SK-N-SH (cell line): ENCODE measurements around the gene RBM18. TPM values are rescaled to one million over a fixed set of nuclear protein-coding genes. Genes with fewer than 3 reads are reported as not detected.

Experiments used
- CTCF ChIA-PET: fragments of 300-600, 350-600 bp; formaldehyde crosslinking; extraction: SDS; loops from one replicate; lab custom pipeline; 2021; lab: Yijun Ruan, JAX
- POLR2A ChIA-PET: fragments of 350-600 bp; sonication (Branson Sonifier 250); formaldehyde crosslinking; extraction: SDS; loops from one replicate; lab custom pipeline; 2020; ENCODE audit warnings: antibody characterized with exemption, inconsistent platforms; lab: Yijun Ruan, JAX
- DNase-seq: peaks from one replicate; pipeline ENCODE4 v3.0.0; 2012
- H2AFZ ChIP-seq: fragments of 200-600 bp; sonication (generic); 2 replicates; pipeline ENCODE4 v1.8.1; 2016; ENCODE audit warnings: antibody characterized with exemption, mild to moderate bottlenecking, low read depth
- H3F3A ChIP-seq: fragments of 200-600 bp; sonication (generic); replicated peaks from 2 replicates; pipeline ENCODE3; 2016; ENCODE audit warnings: antibody characterized with exemption, mild to moderate bottlenecking; ENCODE audit not compliant: insufficient read depth
- H3K27ac ChIP-seq, 2 experiments: fragments of 200-500 bp in 1 of 2; fragments of 200-600 bp in 1 of 2; sonication (Bioruptor generic) in 1 of 2; sonication (generic), shearing (Covaris generic) in 1 of 2; 2 replicates each; pipeline versions ENCODE4 v1.5.1 to v1.6.1; 2014 to 2016; ENCODE audit warnings: low read depth in 2 of 2, inconsistent platforms in 1 of 2, low read length in 1 of 2, mild to moderate bottlenecking in 1 of 2, mixed read lengths in 1 of 2
- H3K27me3 ChIP-seq: fragments of 200-600 bp; sonication (generic), shearing (Covaris generic); 2 replicates; pipeline ENCODE4 v1.6.1; 2016; ENCODE audit warnings: mixed run types; ENCODE audit not compliant: insufficient read depth
- H3K36me3 ChIP-seq, 2 experiments: fragments of 200-500 bp in 1 of 2; fragments of 200-600 bp in 1 of 2; sonication (Bioruptor generic) in 1 of 2; sonication (generic) in 1 of 2; replicated peaks in 1 of 2; 2 replicates each; pipeline versions ENCODE3 to v1.5.1; 2014 to 2016; ENCODE audit warnings: low read length in 1 of 2, mild to moderate bottlenecking in 1 of 2; ENCODE audit not compliant: insufficient read depth in 2 of 2, control insufficient read depth in 1 of 2
- H3K4me1 ChIP-seq, 2 experiments: fragments of 200-500 bp in 1 of 2; fragments of 200-600 bp in 1 of 2; sonication (Bioruptor generic) in 1 of 2; sonication (generic), shearing (Covaris generic) in 1 of 2; 2 replicates each; pipeline versions ENCODE4 v1.5.1 to v1.6.1; 2014 to 2016; ENCODE audit warnings: low read depth in 1 of 2, low read length in 1 of 2, mixed run types in 1 of 2; ENCODE audit not compliant: insufficient read depth in 2 of 2, control insufficient read depth in 1 of 2
- H3K4me2 ChIP-seq: fragments of 200-600 bp; sonication (generic), shearing (Covaris generic); 2 replicates; pipeline ENCODE4 v1.6.1; 2017; ENCODE audit warnings: mixed run types
- H3K4me3 ChIP-seq, 2 experiments: fragments of 200-500 bp in 1 of 2; fragments of 200-600 bp in 1 of 2; sonication (Bioruptor generic) in 1 of 2; sonication (generic), shearing (Covaris generic) in 1 of 2; 2 replicates each; pipeline versions ENCODE4 v1.5.1 to v1.8.1; 2014 to 2016; ENCODE audit warnings: low read depth in 2 of 2, inconsistent platforms in 1 of 2, low read length in 1 of 2, mild to moderate bottlenecking in 1 of 2, mixed read lengths in 1 of 2, moderate library complexity in 1 of 2
- H3K79me2 ChIP-seq: fragments of 200-600 bp; sonication (generic); 2 replicates; pipeline ENCODE4 v1.8.1; 2017; ENCODE audit warnings: mild to moderate bottlenecking; ENCODE audit not compliant: insufficient read depth
- H3K9ac ChIP-seq: fragments of 200-600 bp; sonication (generic); 2 replicates; pipeline ENCODE4 v1.6.1; 2017; ENCODE audit warnings: mixed run types
- H3K9me2 ChIP-seq: fragments of 200-600 bp; sonication (generic); 2 replicates; pipeline ENCODE4 v1.6.1; 2017; ENCODE audit warnings: mixed run types
- H3K9me3 ChIP-seq: fragments of 200-600 bp; sonication (generic); 2 replicates; pipeline ENCODE4 v1.6.1; 2017; ENCODE audit warnings: mixed run types, mild to moderate bottlenecking, moderate library complexity
- H4K20me1 ChIP-seq: fragments of 200-600 bp; sonication (generic); 2 replicates; pipeline ENCODE4 v1.6.1; 2017; ENCODE audit warnings: mild to moderate bottlenecking, mixed run types; ENCODE audit not compliant: insufficient read depth
- CHD2 ChIP-seq: fragments of 150-350 bp; IDR thresholded peaks from 2 replicates; pipeline ENCODE4 v1.6.1; 2018; ENCODE audit warnings: low read length; ENCODE audit not compliant: partially characterized antibody
- ELF1 ChIP-seq: IDR thresholded peaks from 2 replicates; pipeline ENCODE4 v1.4.0; 2012
- EZH2phosphoT487 ChIP-seq: fragments of 200-600 bp; sonication (generic); IDR thresholded peaks from 2 replicates; pipeline ENCODE4 v1.6.1; 2017; ENCODE audit warnings: low read depth, mixed run types, mild to moderate bottlenecking, antibody characterized with exemption, moderate library complexity, borderline replicate concordance
- GATA2 ChIP-seq: sonication (generic); formaldehyde crosslinking; IDR thresholded peaks from 2 replicates; pipeline ENCODE4 v1.5.0; 2020; ENCODE audit warnings: mild to moderate bottlenecking, missing genetic modification reagents
- JUND ChIP-seq: IDR thresholded peaks from 2 replicates; pipeline ENCODE4 v1.4.0; 2012
- MAX ChIP-seq: IDR thresholded peaks from 2 replicates; pipeline ENCODE4 v1.4.0; 2012; ENCODE audit warnings: low read depth
- MEF2A ChIP-seq: IDR thresholded peaks from 2 replicates; pipeline ENCODE4 v1.4.0; 2012; ENCODE audit warnings: low read depth, borderline replicate concordance
- NFIC ChIP-seq: IDR thresholded peaks from 2 replicates; pipeline ENCODE4 v1.4.0; 2012; ENCODE audit warnings: borderline replicate concordance
- NRF1 ChIP-seq: IDR thresholded peaks from 2 replicates; pipeline ENCODE4 v1.6.1; 2012; ENCODE audit warnings: low read depth, mild to moderate bottlenecking, low read length
- POLR2AphosphoS5 ChIP-seq: IDR thresholded peaks from 2 replicates; pipeline ENCODE4 v1.6.1; 2012; ENCODE audit warnings: low read depth, low read length
- RAD21 ChIP-seq: IDR thresholded peaks from 2 replicates; pipeline ENCODE4 v1.6.1; 2012; ENCODE audit warnings: mild to moderate bottlenecking, low read length
- RCOR1 ChIP-seq: fragments of 150-350 bp; IDR thresholded peaks from 2 replicates; pipeline ENCODE4 v1.6.1; 2017; ENCODE audit warnings: antibody characterized with exemption, low read length
- RFX5 ChIP-seq: IDR thresholded peaks from 2 replicates; pipeline ENCODE4 v1.6.1; 2012; ENCODE audit warnings: mild to moderate bottlenecking, improper control_type of control experiment, low read length
- SMC3 ChIP-seq: IDR thresholded peaks from 2 replicates; pipeline ENCODE4 v1.6.1; 2012; ENCODE audit warnings: low read depth, low read length, improper control_type of control experiment
- TCF12 ChIP-seq: IDR thresholded peaks from 2 replicates; pipeline ENCODE4 v1.4.0; 2012
- USF1 ChIP-seq: IDR thresholded peaks from 2 replicates; pipeline ENCODE4 v1.4.0; 2012; ENCODE audit warnings: low read depth, borderline replicate concordance
- USF2 ChIP-seq: fragments of 150-350 bp; IDR thresholded peaks from 2 replicates; pipeline ENCODE4 v1.6.1; 2017; ENCODE audit warnings: antibody characterized with exemption, low read length, low read depth, borderline replicate concordance
- YY1 ChIP-seq: IDR thresholded peaks from 2 replicates; pipeline ENCODE4 v1.4.0; 2012; ENCODE audit warnings: low read depth, mild to moderate bottlenecking
- ZBTB33 ChIP-seq: IDR thresholded peaks from 2 replicates; pipeline ENCODE4 v1.4.0; 2012; ENCODE audit warnings: low read depth, borderline replicate concordance
- WGBS: methylation state at CpG from one replicate; pipeline ENCODE4 v1.1.6; 2017; ENCODE audit warnings: low lambda C conversion rate; 5-methylcytosine and 5-hydroxymethylcytosine counted together
- polyA plus RNA-seq, 3 experiments: library from polyadenylated mRNA; depleted of rRNA; stranded (reverse); fragments of >200 nt; gene quantifications; 2 replicates each; pipeline ENCODE4 v1.2.3, GENCODE V29; 2012

Gene RBM18
- polyA plus RNA-seq, 1 of the 3 experiments (the other 2 are of a cell fraction) = 8.2 TPM

GRCh38 chr9:122192914-122193525 is 71.6 kb downstream of the RBM18 start:
- 88% methylated on average over 16 of the region's 16 CpGs for WGBS
- Histone ChIP-seq H3F3A (no peaks in the 10 kb centered on the region), H3K36me3 (no peaks in the 10 kb centered on the region), H3K27ac (no peak overlapping the region), H3K9me2 (no peaks in the 10 kb centered on the region), H3K9me3 (no peaks in the 10 kb centered on the region), H3K4me3 (no peak overlapping the region), H2AFZ (no peak overlapping the region), H3K4me2 (no peak overlapping the region), H3K9ac (no peak overlapping the region), H3K27me3 (peaks cover 4% of the 10 kb centered on the region; the same call in 1 of the 2 replicates), H3K79me2 (no peaks in the 10 kb centered on the region), H4K20me1 (no peaks in the 10 kb centered on the region), H3K4me1 (no peaks in the 10 kb centered on the region; a peak in 1 of 4 replicates)
- DNase-seq = no peak
- CTCF ChIA-PET = no interaction called here
- POLR2A ChIA-PET = no interaction called here
- TF ChIP-seq RAD21 = no peak
- no peak for TF ChIP-seq NRF1
- no peak for TF ChIP-seq GATA2 (CRISPR knock-in tag)
- TF ChIP-seq MAX = no peak
- TF ChIP-seq YY1 = no peak
- TF ChIP-seq ELF1 = no peak
- TF ChIP-seq USF1 = no peak
- no peak for TF ChIP-seq MEF2A
- TF ChIP-seq EZH2phosphoT487 = no peak
- TF ChIP-seq POLR2AphosphoS5 = no peak
- TF ChIP-seq CHD2 = no peak
- no peak for TF ChIP-seq RFX5
- TF ChIP-seq NFIC = no peak
- no peak for TF ChIP-seq RCOR1
- TF ChIP-seq JUND = no peak
- no peak for TF ChIP-seq TCF12
- no peak for TF ChIP-seq USF2
- no peak for TF ChIP-seq ZBTB33
- TF ChIP-seq SMC3 = no peak
